D341Med (cell line): Measurements from ENCODE around the gene BMAL2.

Experiments used
- DNase-seq: peaks from one replicate; pipeline ENCODE4 v3.0.0; 2012; ENCODE audit warnings: low spot score

The BMAL2 gene

GRCh38 chr12:27359578-27360340 lies 27.1 kb downstream of the BMAL2 start:
- no peak for DNase-seq

DNA sequence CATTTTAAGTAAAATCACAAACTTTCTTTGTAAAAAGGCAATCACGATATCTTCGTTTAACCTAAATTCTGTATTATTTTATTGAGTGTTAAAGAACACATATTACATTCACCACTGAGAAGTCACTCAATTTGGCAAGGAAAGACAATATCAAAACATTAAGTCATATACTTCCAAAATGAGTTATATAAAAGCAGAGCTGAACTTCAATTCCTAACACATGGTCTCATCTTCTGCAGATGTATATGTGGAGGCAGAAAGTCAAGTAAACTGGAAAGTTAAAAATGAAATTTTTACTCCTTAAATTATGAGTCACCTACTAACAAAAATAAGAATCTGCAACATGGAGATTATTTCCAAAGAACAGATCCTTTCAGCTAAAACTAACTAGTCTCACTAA lies 28.7 kb downstream of the BMAL2 start:
- no peak for DNase-seq

DNA sequence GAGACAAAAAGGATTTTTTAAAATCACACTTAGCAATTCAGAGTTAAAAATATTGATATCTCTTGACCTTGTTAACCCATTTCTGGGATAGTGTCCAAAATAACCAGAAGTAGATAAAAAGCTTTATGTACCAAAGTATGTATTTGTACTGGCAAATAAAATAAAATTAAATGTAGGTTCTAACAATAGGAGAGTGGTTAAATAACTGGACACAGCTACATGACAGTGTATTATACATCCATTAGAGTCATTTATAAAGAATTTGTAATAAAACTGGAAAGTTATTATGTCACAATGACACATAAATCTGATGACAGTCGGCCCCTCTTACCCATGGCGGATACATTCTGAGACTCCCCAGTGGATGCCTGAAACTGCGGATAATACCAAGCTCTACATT lies 34.0 kb downstream of the BMAL2 start:
- no peak for DNase-seq

- no peak for DNase-seq
These were observed 34.4 kb downstream of the BMAL2 start for GRCh38 chr12:27367078-27367477.

- no peak for DNase-seq
These were observed 49.6 kb downstream of the BMAL2 start for GRCh38 chr12:27382171-27382795.
